ENCODE measurements around the gene TNS1. TPM values are rescaled to one million over a fixed set of nuclear protein-coding genes. Genes with fewer than 3 reads are reported as not detected.

Gene TNS1
- total RNA-seq, 1 donor from 2014 or later, result 0.24 TPM

DNA sequence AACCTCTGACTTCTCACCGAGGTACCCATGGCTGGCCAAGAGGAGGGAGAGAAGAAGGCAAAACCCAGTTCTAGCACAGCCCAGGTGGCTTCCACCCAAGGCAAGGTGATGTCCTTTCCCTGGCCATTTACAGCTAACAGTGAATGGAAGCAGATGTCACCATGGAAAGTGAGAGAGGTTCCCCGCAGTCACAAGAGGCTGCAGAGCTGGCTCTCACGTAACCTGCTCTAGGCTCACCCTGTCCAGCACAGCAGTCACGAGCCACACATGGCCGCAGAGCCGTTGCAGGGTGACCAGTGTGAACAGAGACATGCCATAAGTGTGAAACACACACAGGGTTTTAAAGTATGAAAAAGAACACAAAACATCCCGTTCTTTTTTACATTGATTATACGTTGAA is 169.4 kb downstream of the TNS1 start:
- H3K4me2 ChIP-seq, result no peak overlapping the region
- no peak overlapping the region for H3K27ac Mint-ChIP-seq
- H3K27ac ChIP-seq, result no peak overlapping the region
- peaks cover 100% of the 10 kb centered on the region for H3K27me3 ChIP-seq
- H3K9ac ChIP-seq, result no peak overlapping the region
- no peak overlapping the region for H2AFZ ChIP-seq (replicated peaks)
- TF ChIP-seq EZH2 (IDR thresholded peaks at IDR 0.05), result no peak
- TF ChIP-seq EZH2phosphoT487 (IDR thresholded peaks at IDR 0.05), result no peak
- TF ChIP-seq, protein P1, sequence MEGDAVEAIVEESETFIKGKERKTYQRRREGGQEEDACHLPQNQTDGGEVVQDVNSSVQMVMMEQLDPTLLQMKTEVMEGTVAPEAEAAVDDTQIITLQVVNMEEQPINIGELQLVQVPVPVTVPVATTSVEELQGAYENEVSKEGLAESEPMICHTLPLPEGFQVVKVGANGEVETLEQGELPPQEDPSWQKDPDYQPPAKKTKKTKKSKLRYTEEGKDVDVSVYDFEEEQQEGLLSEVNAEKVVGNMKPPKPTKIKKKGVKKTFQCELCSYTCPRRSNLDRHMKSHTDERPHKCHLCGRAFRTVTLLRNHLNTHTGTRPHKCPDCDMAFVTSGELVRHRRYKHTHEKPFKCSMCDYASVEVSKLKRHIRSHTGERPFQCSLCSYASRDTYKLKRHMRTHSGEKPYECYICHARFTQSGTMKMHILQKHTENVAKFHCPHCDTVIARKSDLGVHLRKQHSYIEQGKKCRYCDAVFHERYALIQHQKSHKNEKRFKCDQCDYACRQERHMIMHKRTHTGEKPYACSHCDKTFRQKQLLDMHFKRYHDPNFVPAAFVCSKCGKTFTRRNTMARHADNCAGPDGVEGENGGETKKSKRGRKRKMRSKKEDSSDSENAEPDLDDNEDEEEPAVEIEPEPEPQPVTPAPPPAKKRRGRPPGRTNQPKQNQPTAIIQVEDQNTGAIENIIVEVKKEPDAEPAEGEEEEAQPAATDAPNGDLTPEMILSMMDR (IDR thresholded peaks at IDR 0.05), result no peak
- H4K20me1 ChIP-seq (ENCODE audit: low read depth), result peaks cover 13% of the 10 kb centered on the region
- H3K9me3 Mint-ChIP-seq, result no peaks in the 10 kb centered on the region
- no peaks in the 10 kb centered on the region for H3K36me3 ChIP-seq
- peaks cover 21% of the 10 kb centered on the region for H3F3A ChIP-seq (ENCODE audit: low read depth)
- H3K4me1 ChIP-seq, result peaks cover 16% of the 10 kb centered on the region
- no peak overlapping the region for H3K4me3 Mint-ChIP-seq
- H3K36me3 Mint-ChIP-seq, result peaks cover 9% of the 10 kb centered on the region
- H3K79me2 ChIP-seq (ENCODE audit: low read depth), result no peaks in the 10 kb centered on the region
- H3K27me3 Mint-ChIP-seq (ENCODE audit: insufficient read depth, low read depth), result peaks cover 6% of the 10 kb centered on the region
- H3K4me1 Mint-ChIP-seq, result peaks cover 35% of the 10 kb centered on the region
- DNase-seq (ENCODE audit: low spot score), result no peak
- no peaks in the 10 kb centered on the region for H3K9me3 ChIP-seq (ENCODE audit: low read depth)
- H3K4me3 ChIP-seq, result no peak overlapping the region

DNA sequence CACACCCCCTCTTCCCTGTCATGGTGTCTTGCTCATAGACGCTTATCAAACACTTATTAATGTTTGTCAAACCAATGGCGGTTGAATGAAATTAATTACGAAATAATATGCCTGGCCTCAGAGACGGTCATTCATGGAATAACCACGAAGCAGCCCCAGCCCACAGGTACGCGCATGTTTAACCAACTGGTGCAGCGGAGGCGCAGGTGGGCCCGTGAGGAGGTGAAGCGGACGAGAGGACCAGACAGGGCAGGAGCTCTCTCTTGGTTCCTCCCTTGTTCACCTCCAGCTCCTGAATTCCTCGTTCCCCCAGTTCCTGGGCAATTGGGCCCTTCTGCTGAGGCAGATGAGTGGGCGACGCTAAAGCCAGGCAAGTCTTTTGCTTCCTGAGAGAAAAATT is 169.8 kb downstream of the TNS1 start:
- Histone ChIP-seq H3K27me3 (peaks cover 100% of the 10 kb centered on the region), H4K20me1 (ENCODE audit: low read depth) (peaks cover 13% of the 10 kb centered on the region), H3F3A (ENCODE audit: low read depth) (peaks cover 21% of the 10 kb centered on the region), H3K27ac (no peak overlapping the region), H3K4me1 (peaks cover 16% of the 10 kb centered on the region), H3K36me3 (no peaks in the 10 kb centered on the region), H3K4me3 (no peak overlapping the region), H2AFZ (replicated peaks) (no peak overlapping the region), H3K4me2 (no peak overlapping the region), H3K9me3 (ENCODE audit: low read depth) (no peaks in the 10 kb centered on the region), H3K9ac (no peak overlapping the region), H3K79me2 (ENCODE audit: low read depth) (no peaks in the 10 kb centered on the region)
- Mint-ChIP-seq H3K36me3 (peaks cover 9% of the 10 kb centered on the region), H3K27me3 (ENCODE audit: insufficient read depth, low read depth) (peaks cover 6% of the 10 kb centered on the region), H3K9me3 (no peaks in the 10 kb centered on the region), H3K4me1 (peaks cover 30% of the 10 kb centered on the region), H3K27ac (no peak overlapping the region), H3K4me3 (no peak overlapping the region)
- no peak for TF ChIP-seq EZH2phosphoT487 (IDR thresholded peaks at IDR 0.05)
- no peak for DNase-seq (ENCODE audit: low spot score)

DNA sequence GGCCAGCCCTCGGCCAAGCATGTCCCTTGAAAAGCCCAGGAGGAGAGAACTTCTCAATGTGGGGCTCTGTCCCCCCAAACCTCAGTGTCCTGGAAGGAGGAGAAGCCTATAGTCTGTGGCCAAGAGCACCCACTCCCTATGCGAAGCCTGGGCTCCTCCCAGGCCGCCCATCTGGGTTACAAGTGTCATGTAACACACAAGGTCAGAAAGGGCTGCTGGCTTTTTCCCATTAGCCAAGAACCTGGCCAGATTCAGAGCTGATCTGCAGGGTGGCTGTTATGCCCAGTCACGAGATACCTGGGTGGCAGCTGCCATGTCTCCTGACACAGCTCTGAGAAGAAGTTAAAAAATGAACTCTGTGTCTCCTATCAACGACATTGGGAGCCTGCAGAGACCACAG is 170.7 kb downstream of the TNS1 start:
- Histone ChIP-seq H3K4me1 (peaks cover 10% of the 10 kb centered on the region), H2AFZ (replicated peaks) (no peak overlapping the region), H3F3A (ENCODE audit: low read depth) (peaks cover 21% of the 10 kb centered on the region), H3K36me3 (no peaks in the 10 kb centered on the region), H3K9ac (no peak overlapping the region), H3K79me2 (ENCODE audit: low read depth) (no peaks in the 10 kb centered on the region), H3K4me2 (no peak overlapping the region), H3K9me3 (ENCODE audit: low read depth) (no peaks in the 10 kb centered on the region), H4K20me1 (ENCODE audit: low read depth) (peaks cover 13% of the 10 kb centered on the region), H3K27ac (no peak overlapping the region), H3K4me3 (no peak overlapping the region), H3K27me3 (peaks cover 100% of the 10 kb centered on the region)
- no peak for TF ChIP-seq EZH2phosphoT487 (IDR thresholded peaks at IDR 0.05)
- Mint-ChIP-seq H3K27ac (peak overlapping the region; percentile 3), H3K27me3 (ENCODE audit: insufficient read depth, low read depth) (peaks cover 6% of the 10 kb centered on the region), H3K4me3 (no peak overlapping the region), H3K9me3 (no peaks in the 10 kb centered on the region), H3K36me3 (peaks cover 9% of the 10 kb centered on the region), H3K4me1 (peaks cover 22% of the 10 kb centered on the region)
- DNase-seq (ENCODE audit: low spot score), result no peak

DNA sequence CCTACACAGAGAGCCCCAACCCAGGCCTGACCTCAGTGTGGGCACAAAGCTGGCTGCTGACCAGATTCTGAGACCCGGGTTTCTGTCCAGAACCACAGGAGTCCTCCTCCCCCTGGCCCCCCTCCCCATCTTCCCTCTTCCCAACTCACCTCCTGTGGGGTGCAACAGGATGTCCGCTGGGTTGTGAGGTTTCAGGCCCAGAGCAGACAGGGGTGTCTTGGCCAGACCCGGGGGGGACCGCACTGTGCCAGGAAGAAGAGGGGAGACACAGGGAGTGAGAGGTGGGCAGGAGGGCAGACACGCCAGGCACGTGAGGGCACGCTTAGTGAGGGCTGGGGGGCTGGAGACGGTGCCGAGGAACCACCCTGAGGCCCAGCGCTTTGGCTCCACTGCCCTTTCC is 171.5 kb downstream of the TNS1 start:
- Mint-ChIP-seq H3K9me3 (no peaks in the 10 kb centered on the region), H3K27ac (no peak overlapping the region), H3K4me3 (no peak overlapping the region), H3K4me1 (peaks cover 14% of the 10 kb centered on the region), H3K36me3 (peaks cover 9% of the 10 kb centered on the region), H3K27me3 (ENCODE audit: insufficient read depth, low read depth) (peaks cover 6% of the 10 kb centered on the region)
- no peaks in the 10 kb centered on the region for H3K9me3 ChIP-seq (ENCODE audit: low read depth)
- no peak for TF ChIP-seq EZH2 (IDR thresholded peaks at IDR 0.05)
- H2AFZ ChIP-seq (replicated peaks), result no peak overlapping the region
- H3K27ac ChIP-seq, result no peak overlapping the region
- H3K4me1 ChIP-seq, result peaks cover 2% of the 10 kb centered on the region
- peaks cover 8% of the 10 kb centered on the region for H4K20me1 ChIP-seq (ENCODE audit: low read depth)
- H3K4me2 ChIP-seq, result no peak overlapping the region
- no peak overlapping the region for H3K4me3 ChIP-seq
- no peak for DNase-seq (ENCODE audit: low spot score)
- no peaks in the 10 kb centered on the region for H3K79me2 ChIP-seq (ENCODE audit: low read depth)
- H3K36me3 ChIP-seq, result no peaks in the 10 kb centered on the region
- peaks cover 100% of the 10 kb centered on the region for H3K27me3 ChIP-seq
- peaks cover 13% of the 10 kb centered on the region for H3F3A ChIP-seq (ENCODE audit: low read depth)
- no peak overlapping the region for H3K9ac ChIP-seq

DNA sequence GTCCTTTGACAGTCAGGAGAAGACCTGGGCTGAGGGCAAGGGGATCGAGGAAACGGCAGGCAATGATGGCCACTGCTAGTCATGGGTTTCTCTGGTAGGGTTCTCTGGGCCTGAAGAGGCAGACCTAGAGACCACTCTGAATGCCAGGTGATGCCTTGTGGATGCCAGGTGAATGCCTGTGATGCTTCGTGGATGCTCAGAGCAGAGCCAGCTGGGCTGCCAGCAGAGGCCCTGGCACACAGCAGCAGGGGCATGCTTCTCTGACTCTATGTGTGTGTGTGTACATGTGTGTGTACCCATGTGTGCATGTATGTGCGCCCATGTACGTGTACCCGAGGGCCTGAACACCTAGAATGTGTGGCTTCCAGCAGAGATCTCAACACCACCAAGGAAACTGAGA is 172.0 kb downstream of the TNS1 start:
- no peak for DNase-seq (ENCODE audit: low spot score)
- H3K9ac ChIP-seq, result no peak overlapping the region
- no peaks in the 10 kb centered on the region for H3K79me2 ChIP-seq (ENCODE audit: low read depth)
- H3K27me3 ChIP-seq, result peaks cover 100% of the 10 kb centered on the region
- H3K36me3 ChIP-seq, result no peaks in the 10 kb centered on the region
- no peaks in the 10 kb centered on the region for H3K9me3 ChIP-seq (ENCODE audit: low read depth)
- H2AFZ ChIP-seq (replicated peaks), result no peak overlapping the region
- H3K4me2 ChIP-seq, result no peak overlapping the region
- no peak overlapping the region for H3K27ac ChIP-seq
- no peak overlapping the region for H3K4me3 Mint-ChIP-seq
- H3K4me3 ChIP-seq, result no peak overlapping the region
- H3K36me3 Mint-ChIP-seq, result peaks cover 9% of the 10 kb centered on the region
- no peaks in the 10 kb centered on the region for H3K4me1 ChIP-seq
- peaks cover 8% of the 10 kb centered on the region for H3F3A ChIP-seq (ENCODE audit: low read depth)
- H3K27me3 Mint-ChIP-seq (ENCODE audit: insufficient read depth, low read depth), result peaks cover 5% of the 10 kb centered on the region
- H4K20me1 ChIP-seq (ENCODE audit: low read depth), result peaks cover 8% of the 10 kb centered on the region
- no peaks in the 10 kb centered on the region for H3K9me3 Mint-ChIP-seq
- peaks cover 9% of the 10 kb centered on the region for H3K4me1 Mint-ChIP-seq
- peak overlapping the region; percentile 31 for H3K27ac Mint-ChIP-seq
- TF ChIP-seq EZH2phosphoT487 (IDR thresholded peaks at IDR 0.05), result no peak
- TF ChIP-seq, protein P1 (IDR thresholded peaks at IDR 0.05), result no peak
- TF ChIP-seq EZH2 (IDR thresholded peaks at IDR 0.05), result no peak
